Activated CD8-positive, alpha-beta memory T cell treated with anti-CD3 and anti-CD28 coated beads for 24 hours (primary cell): ENCODE measurements around the gene EYA4.
"Not testable (repeated sequence)": the region's sequence is repeated elsewhere in the genome, so short reads cannot be mapped to it uniquely, and the experiment has no call there.

Experiments
- DNase-seq: peaks from one replicate; pipeline ENCODE4 v3.0.0-alpha.2; 2020

The EYA4 gene

GRCh38 chr6:133353061-133353460 lies 111.9 kb downstream of the EYA4 start:
- no peak for DNase-seq

- DNase-seq = no peak
Measured at GRCh38 chr6:133355922-133356321, 114.8 kb downstream of the EYA4 start.

- no peak for DNase-seq
Measured at GRCh38 chr6:133358574-133359150, 117.5 kb downstream of the EYA4 start.

GRCh38 chr6:133359256-133359655 lies 118.1 kb downstream of the EYA4 start:
- no peak for DNase-seq

GRCh38 chr6:133359760-133360159 lies 118.6 kb downstream of the EYA4 start:
- no peak for DNase-seq

GRCh38 chr6:133360194-133360593 lies 119.0 kb downstream of the EYA4 start:
- no peak for DNase-seq

- no peak for DNase-seq
Measured at GRCh38 chr6:133362813-133363212, 121.7 kb downstream of the EYA4 start.

GRCh38 chr6:133368664-133369063 lies 127.5 kb downstream of the EYA4 start:
- DNase-seq = no peak

- DNase-seq = no peak
Measured at GRCh38 chr6:133369773-133370272, 128.7 kb downstream of the EYA4 start.

GRCh38 chr6:133376743-133377142 lies 135.6 kb downstream of the EYA4 start:
- no peak for DNase-seq

- DNase-seq = no peak
Measured at GRCh38 chr6:133377219-133377618, 136.1 kb downstream of the EYA4 start.

GRCh38 chr6:133380047-133380446 lies 138.9 kb downstream of the EYA4 start:
- DNase-seq = no peak

GRCh38 chr6:133380723-133381122 lies 139.6 kb downstream of the EYA4 start:
- DNase-seq = no peak

- no peak for DNase-seq
Measured at GRCh38 chr6:133388731-133389130, 147.6 kb downstream of the EYA4 start.

- no peak for DNase-seq
Measured at GRCh38 chr6:133390168-133390567, 149.0 kb downstream of the EYA4 start.

- no peak for DNase-seq
Measured at GRCh38 chr6:133392015-133392414, 150.9 kb downstream of the EYA4 start.

GRCh38 chr6:133392641-133393040 lies 151.5 kb downstream of the EYA4 start:
- no peak for DNase-seq

GRCh38 chr6:133393891-133394290 lies 152.7 kb downstream of the EYA4 start:
- no peak for DNase-seq

GRCh38 chr6:133394630-133395029 lies 153.5 kb downstream of the EYA4 start:
- DNase-seq = no peak

- no peak for DNase-seq
Measured at GRCh38 chr6:133396233-133396983, 155.3 kb downstream of the EYA4 start.

- no peak for DNase-seq
Measured at GRCh38 chr6:133396984-133397348, 155.8 kb downstream of the EYA4 start.

GRCh38 chr6:133397601-133398000 lies 156.4 kb downstream of the EYA4 start:
- not testable (repeated sequence) for DNase-seq

GRCh38 chr6:133399426-133399825 lies 158.3 kb downstream of the EYA4 start:
- DNase-seq = no peak

- no peak for DNase-seq
Measured at GRCh38 chr6:133404151-133404550, 163.0 kb downstream of the EYA4 start.

- DNase-seq = no peak
Measured at GRCh38 chr6:133404728-133405127, 163.6 kb downstream of the EYA4 start.
